MM.1S (cell line): ENCODE data around the gene TBR1.

Experiments
- EZH2 ChIP-seq: fragments of 300-600 bp; sonication (generic); optimal IDR thresholded peaks from 2 replicates; pipeline ENCODE3; 2017; ENCODE audit warnings: low read depth, mild to moderate bottlenecking, antibody characterized with exemption, low read length, mixed read lengths
- EZH2phosphoT487 ChIP-seq: fragments of 300-600 bp; sonication (generic); IDR thresholded peaks from 2 replicates; pipeline ENCODE4 v1.6.1; 2018; ENCODE audit warnings: antibody characterized with exemption, low read length
- TF ChIP-seq, protein P1 (sequence below): fragments of 300-600 bp; sonication (generic); IDR thresholded peaks from 2 replicates; pipeline ENCODE4 v1.5.1; 2016; ENCODE audit warnings: antibody characterized with exemption, low read length, mixed read lengths

DNA sequence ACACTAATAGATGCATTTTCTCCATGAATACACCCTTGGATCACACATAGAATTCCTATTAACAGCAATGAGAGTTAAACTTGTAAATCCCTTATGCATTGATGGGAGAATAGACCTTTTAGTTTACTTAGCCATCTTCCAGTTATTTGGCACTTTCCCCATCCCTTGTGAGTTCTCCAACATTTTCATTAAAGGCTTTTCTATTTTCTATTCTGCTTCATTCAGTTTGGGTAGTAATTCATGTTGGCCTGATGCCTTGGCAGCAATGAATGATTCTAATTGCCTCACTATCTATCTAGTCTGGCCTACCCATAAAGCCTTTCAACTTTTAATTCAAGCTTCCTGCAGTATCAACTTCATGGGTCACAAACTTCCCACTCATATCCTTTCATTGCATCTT lies 32.3 kb downstream of the TBR1 start:
- TF ChIP-seq, protein P1, sequence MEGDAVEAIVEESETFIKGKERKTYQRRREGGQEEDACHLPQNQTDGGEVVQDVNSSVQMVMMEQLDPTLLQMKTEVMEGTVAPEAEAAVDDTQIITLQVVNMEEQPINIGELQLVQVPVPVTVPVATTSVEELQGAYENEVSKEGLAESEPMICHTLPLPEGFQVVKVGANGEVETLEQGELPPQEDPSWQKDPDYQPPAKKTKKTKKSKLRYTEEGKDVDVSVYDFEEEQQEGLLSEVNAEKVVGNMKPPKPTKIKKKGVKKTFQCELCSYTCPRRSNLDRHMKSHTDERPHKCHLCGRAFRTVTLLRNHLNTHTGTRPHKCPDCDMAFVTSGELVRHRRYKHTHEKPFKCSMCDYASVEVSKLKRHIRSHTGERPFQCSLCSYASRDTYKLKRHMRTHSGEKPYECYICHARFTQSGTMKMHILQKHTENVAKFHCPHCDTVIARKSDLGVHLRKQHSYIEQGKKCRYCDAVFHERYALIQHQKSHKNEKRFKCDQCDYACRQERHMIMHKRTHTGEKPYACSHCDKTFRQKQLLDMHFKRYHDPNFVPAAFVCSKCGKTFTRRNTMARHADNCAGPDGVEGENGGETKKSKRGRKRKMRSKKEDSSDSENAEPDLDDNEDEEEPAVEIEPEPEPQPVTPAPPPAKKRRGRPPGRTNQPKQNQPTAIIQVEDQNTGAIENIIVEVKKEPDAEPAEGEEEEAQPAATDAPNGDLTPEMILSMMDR: no peak
- no peak for TF ChIP-seq EZH2
- TF ChIP-seq EZH2phosphoT487: no peak
